ENCODE data around the gene CEACAM19.

CEACAM19 gene

GRCh38 chr19:44722131-44723121, 51.1 kb downstream of the CEACAM19 start:
- DNase-seq (ENCODE audit: low spot score): no peak

DNA sequence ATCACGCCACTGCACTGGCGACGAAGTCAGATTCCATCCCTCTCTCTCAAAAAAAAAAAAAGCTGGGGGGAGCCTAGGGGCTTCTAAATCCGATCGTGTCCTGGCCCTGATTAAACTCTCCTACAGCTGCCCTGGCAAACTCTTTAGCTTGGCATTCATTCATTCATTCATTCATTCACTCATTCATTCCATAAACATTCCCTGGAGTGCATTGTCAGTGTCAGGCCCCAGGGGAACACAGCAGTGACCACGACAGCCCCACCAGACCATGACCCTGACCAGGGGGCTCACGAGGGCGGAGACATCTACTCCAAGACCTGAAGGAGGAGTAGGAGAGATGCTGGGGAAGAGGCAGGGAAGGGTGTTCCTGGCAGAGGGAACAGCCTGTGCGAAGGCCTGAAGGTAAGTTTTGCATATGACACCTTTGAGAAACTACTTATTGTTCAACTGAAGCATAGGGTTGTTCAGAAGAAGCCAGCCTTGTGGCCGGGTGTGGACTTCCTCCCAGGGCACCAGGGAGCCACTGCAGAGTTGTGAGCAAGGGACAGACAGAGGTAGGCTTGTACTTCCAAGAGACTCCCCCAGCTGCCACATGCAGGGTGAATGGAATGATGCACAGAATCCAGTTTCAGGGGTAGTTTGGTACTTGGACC, 52.1 kb downstream of the CEACAM19 start:
- no peak for DNase-seq (ENCODE audit: low spot score)

GRCh38 chr19:44723952-44724319, 52.7 kb downstream of the CEACAM19 start:
- DNase-seq (ENCODE audit: low spot score): peak; percentile 59

DNA sequence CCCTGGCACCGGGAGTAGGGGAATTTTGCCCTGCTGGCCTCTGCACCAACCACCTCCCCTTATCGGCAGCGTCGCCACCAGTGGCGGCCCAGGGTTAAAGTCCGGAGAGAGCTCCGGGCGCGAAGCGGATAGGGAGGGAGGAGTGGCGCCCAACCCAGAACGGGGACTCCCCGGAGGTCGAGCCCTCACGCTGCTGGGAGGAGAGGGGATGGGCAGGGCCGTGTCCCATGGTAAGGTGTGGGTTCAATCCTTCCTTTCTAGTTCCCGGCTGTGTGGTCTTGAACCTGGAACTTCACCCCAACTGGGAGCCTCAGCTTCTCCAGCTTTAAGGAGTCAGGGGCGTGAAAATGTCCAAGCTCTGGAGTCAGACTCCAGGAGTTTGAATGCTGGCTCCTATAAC, 54.0 kb downstream of the CEACAM19 start:
- DNase-seq (ENCODE audit: low spot score): no peak

DNA sequence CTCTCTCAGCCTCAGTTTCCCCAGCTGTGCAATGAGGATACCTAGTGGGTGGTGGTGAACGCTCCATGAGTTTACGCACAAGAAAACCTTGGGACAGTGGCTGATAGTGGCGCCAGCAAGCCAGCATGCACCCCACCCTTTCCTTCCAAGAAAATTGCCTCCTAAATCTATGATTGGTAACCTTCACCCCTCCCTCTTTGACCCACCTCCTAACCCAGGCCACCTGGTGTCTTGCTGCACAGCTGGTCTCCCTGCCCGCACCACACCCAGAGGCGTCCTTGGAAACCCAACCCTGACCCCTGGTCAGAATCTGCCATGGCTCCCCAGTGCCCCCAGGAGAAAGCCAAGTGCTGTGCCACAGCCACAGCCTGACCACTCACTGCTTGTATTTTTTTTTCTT, 54.4 kb downstream of the CEACAM19 start:
- DNase-seq (ENCODE audit: low spot score): no peak

DNA sequence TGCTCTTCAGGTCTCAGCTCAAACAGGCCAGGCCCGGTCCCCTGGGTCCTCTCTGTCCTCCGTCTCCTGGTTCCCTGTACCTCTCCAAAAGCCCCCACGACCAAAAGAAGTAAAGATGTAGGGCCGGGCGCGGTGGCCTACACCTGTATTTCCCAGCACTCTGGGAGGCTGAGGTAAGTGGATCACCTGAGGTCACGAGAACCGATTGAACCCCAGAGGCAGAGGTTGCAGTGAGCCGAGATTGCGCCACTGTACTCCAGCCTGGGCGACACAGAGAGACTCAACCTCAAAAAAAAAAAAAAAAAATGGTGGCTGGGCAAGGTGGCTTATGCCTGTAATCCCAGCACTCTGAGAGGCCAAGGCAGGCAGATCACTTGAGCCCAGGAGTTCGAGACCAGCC, 55.2 kb downstream of the CEACAM19 start:
- no peak for DNase-seq (ENCODE audit: low spot score)

GRCh38 chr19:44728178-44728577, 56.9 kb downstream of the CEACAM19 start:
- no peak for DNase-seq (ENCODE audit: low spot score)

DNA sequence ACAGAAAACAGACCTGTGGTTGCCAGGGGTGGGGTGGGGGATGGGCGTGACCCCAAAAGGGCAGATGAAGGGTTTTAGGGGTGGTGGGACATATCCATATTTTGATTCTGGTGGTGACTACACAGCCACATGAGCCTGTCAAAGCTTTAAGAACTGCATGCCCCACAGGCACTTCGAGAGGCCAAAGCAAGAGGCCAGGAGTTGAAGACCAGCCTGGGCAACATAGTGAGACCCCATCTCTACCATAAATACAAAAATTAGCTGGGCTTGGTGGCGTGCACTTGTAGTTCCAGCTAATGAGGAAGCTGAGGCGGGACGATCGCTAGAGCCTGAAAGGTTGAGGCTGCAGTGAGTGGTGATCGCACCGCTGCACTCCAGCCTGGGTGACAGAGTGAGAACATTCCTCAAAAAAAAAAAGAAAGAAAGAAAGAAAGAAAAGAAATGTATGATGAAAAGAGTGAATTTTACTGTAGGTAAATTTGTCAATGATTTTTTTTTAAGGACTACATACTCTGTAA, 58.3 kb downstream of the CEACAM19 start:
- no peak for DNase-seq (ENCODE audit: low spot score)

DNA sequence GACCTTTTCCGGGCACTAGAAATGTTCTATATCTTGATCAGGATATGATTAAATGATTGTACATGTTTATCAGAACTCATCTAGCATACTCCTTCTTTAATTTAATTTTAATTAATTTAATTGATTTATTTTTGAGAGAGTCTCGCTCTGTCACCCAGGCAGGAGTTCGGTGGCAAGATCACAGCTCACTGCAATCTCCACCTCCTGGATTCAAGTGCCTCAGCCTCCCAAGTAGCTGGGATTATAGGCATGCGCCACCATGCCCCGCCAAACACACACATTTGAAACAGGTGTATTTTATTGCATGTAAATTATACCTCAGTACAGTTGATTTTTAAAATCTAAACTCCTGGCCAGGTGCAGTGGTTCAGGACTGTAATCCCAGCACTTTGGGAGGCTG, 59.8 kb downstream of the CEACAM19 start:
- DNase-seq (ENCODE audit: low spot score): no peak

- no peak for DNase-seq (ENCODE audit: low spot score)
Measured at GRCh38 chr19:44731622-44732021, 60.3 kb downstream of the CEACAM19 start.

DNA sequence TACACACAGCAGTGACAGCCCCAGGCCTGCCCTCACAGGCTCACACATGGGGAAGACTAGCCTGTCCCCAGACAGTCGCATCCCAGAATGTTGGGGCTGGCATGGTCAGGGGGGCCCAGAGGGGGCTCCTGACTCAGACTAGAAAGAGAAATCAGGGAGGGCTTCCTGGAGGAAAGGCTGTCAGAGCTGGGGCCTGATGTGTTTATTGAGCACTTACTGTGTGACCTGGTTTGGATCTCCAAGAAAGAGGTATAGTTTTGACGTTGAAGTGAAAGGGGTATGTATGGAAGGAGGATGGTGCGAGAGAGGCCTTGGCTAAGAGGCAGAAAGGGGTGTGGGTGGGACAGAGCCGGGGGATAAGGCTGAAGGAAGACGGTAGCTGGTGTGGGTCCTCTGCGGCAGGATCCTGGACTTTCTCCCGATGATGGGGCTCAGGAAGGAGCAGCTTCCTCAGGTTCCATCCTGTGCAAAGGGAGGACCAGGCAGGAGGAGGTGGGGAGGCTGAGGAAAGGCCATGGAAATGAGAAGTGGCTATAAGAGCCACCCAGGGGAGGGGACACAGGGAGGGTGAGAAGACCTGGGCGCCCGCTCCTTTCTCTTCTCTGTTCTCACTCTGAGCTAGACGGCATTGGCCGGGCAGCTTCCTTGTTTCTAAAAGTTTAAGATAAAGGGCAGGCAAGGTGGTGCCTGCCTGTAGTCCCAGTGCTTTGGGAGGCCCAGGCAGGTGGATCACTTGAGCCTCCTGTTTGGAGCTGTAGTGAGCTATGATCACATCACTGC, 61.1 kb downstream of the CEACAM19 start:
- DNase-seq (ENCODE audit: low spot score): no peak

Small RNA genes within 50 kb of the gene (small RNA-seq; reads per million reads assigned to genes)
- gene RF00285: 0 reads per million in 2 experiments
